22Rv1 (cell line): ENCODE measurements around the gene LRMDA.

Experiments used
- CTCF ChIP-seq: fragments of 450-650 bp; IDR thresholded peaks from 2 replicates; pipeline ENCODE4 v1.5.1; 2017; ENCODE audit warnings: mild to moderate bottlenecking
- ZFX ChIP-seq: fragments of 450-650 bp; IDR thresholded peaks from 2 replicates; pipeline ENCODE4 v1.6.1; 2017; ENCODE audit warnings: antibody characterized with exemption, borderline replicate concordance

DNA sequence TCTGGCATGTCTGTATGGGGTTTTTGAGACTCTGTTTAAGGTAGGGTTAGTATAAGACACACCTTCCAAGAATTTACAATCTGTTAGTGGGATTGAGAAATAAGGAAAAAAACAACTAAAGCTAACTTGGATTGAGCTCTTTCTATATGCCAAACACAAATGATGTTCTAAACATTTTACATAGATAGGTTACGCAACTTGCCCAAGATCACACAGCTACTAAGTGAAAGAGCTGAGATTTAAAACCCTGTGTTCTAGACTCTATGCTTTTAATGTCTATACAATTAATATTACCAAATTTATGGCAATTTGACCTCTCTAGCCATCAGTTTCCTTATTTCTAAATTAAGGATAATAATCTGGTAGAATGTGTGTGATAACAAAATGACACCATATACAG lies 1056.2 kb downstream of the LRMDA start:
- no peak for TF ChIP-seq CTCF
- no peak for TF ChIP-seq ZFX
